Neural cell (in vitro differentiated cells): ENCODE results near the gene PCED1B.

ENCODE experiments used
- EP300 ChIP-seq: fragments of 450-650 bp; conservative IDR thresholded peaks from 2 replicates; pipeline ENCODE4 v1.6.1; 2014; ENCODE audit warnings: antibody characterized with exemption, mild to moderate bottlenecking, moderate library complexity; ENCODE audit not compliant: poor library complexity, severe bottlenecking
- EZH2 ChIP-seq: fragments of 200-600, 300-800 bp; shearing (Covaris generic), sonication (generic); IDR thresholded peaks from 2 replicates; pipeline ENCODE4 v1.6.1; 2014; ENCODE audit warnings: antibody characterized with exemption, low read length, borderline replicate concordance, mild to moderate bottlenecking; ENCODE audit not compliant: insufficient read depth, poor library complexity, severe bottlenecking
- POLR2AphosphoS5 ChIP-seq: IDR thresholded peaks from 2 replicates; pipeline ENCODE4 v1.6.1; 2012
- TF ChIP-seq, protein P1 (sequence below): fragments of 450-650 bp; IDR thresholded peaks from 2 replicates; pipeline ENCODE4 v1.5.1; 2014; ENCODE audit warnings: antibody characterized with exemption, mild to moderate bottlenecking, moderate library complexity; ENCODE audit not compliant: poor library complexity, severe bottlenecking

DNA sequence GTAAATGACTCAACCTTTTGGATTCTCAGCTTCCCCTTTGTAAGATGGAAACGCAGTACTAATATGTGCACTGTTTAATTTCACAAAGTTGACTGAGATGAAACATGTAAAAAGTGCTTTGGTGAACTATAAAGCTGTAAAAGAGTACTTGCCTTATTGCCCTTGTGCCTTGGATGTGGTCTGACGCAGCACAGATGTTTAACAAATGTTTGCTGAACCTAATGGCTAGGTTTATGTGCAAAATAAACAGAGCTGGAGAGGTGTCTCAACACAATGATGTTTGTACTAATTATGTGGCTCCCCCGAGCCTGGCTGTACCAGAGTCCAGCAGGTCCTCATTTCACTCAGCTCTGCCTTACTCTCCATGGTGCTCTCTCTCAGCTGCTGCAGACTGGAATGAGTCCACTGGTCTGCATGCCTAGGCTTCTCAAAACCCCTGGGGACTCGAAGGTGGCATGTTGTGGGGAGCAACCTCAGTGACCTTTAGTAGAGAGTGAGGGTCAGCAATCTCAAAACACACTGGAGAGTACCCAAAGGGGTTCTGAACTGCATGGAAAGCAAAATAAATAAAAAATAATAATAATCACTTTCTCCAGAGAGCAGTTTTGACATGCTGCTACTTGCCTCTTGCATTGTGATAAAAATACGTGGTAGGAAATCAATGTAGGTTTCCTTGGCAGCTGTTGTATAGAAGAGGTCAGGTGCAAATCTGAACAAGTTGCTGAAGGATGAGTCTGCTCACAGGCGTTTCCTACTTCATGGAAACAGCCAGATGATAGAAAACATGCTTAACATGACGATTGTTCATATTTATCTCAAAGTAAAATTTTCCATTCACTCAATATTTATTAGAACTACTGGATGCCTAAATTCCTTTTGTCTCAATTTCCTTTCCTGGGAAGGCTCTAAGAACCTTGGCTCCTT is 8.9 kb downstream of the PCED1B start:
- TF ChIP-seq, protein P1, sequence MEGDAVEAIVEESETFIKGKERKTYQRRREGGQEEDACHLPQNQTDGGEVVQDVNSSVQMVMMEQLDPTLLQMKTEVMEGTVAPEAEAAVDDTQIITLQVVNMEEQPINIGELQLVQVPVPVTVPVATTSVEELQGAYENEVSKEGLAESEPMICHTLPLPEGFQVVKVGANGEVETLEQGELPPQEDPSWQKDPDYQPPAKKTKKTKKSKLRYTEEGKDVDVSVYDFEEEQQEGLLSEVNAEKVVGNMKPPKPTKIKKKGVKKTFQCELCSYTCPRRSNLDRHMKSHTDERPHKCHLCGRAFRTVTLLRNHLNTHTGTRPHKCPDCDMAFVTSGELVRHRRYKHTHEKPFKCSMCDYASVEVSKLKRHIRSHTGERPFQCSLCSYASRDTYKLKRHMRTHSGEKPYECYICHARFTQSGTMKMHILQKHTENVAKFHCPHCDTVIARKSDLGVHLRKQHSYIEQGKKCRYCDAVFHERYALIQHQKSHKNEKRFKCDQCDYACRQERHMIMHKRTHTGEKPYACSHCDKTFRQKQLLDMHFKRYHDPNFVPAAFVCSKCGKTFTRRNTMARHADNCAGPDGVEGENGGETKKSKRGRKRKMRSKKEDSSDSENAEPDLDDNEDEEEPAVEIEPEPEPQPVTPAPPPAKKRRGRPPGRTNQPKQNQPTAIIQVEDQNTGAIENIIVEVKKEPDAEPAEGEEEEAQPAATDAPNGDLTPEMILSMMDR, result no peak
- no peak for TF ChIP-seq EP300
- TF ChIP-seq POLR2AphosphoS5, result no peak
- no peak for TF ChIP-seq EZH2
